NCI-H2107 (cell line): ENCODE data around the gene PCGF3.

Source experiments
- DNase-seq: peaks from one replicate; lab custom pipeline; 2025; lab: John Stamatoyannopoulos, UW

PCGF3 gene, protein sequence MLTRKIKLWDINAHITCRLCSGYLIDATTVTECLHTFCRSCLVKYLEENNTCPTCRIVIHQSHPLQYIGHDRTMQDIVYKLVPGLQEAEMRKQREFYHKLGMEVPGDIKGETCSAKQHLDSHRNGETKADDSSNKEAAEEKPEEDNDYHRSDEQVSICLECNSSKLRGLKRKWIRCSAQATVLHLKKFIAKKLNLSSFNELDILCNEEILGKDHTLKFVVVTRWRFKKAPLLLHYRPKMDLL

GRCh38 chr4:705278-706082 lies at the start of gene PCGF3:
PCGF3 (plus strand) TSS chr4:705832; CDS start chr4:733681, 27,849 bp downstream.
- peak; percentile 80 for DNase-seq

- DNase-seq: no peak
These were observed 48.9 kb upstream of the PCGF3 start for GRCh38 chr4:656436-657337.

- DNase-seq: no peak
These were observed 48.2 kb upstream of the PCGF3 start for GRCh38 chr4:657338-657833.

DNA sequence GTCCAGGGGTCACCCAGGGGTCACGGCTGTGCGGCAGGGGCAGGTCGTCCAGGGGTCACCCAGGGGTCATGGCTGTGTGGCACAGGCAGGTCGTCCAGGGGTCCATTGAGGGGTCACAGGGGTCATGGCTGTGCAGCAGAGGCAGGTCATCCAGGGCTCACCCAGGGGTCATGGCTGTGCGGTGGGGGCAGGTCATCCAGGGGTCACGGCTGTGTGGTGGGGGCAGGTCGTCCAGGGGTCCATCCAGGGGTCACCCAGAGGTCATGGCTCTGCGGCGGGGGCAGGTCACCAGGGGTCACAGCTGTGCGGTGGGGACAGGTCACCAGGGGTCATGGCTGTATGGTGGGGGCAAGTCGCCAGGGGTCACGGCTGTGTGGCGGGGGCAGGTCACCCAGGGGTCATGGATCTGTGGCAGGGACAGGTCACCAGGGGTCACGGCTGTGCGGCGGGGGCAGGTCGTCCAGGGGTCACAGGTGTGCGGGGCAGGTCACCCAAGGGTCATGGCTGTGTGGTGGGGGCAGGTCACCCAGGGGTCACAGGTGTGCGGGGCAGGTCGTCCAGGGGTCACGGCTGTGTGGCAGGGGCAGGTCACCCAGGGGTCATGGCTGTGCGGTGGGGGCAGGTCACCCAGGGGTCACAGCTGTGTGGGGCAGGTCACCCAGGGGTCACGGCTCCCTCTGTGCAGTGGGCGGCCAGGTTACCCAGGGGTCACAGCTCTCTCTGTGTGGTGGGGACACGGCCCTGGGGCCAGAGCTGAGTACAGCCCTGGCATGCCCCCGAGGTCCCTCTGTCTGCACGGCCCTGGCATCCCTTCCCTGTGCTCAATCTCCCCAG lies 47.6 kb upstream of the PCGF3 start:
- no peak for DNase-seq

- DNase-seq: no peak
These were observed 46.7 kb upstream of the PCGF3 start for GRCh38 chr4:658681-659667.

GRCh38 chr4:659851-660250 lies 45.8 kb upstream of the PCGF3 start:
- no peak for DNase-seq

- DNase-seq: no peak
These were observed 45.2 kb upstream of the PCGF3 start for GRCh38 chr4:660401-660800.

DNA sequence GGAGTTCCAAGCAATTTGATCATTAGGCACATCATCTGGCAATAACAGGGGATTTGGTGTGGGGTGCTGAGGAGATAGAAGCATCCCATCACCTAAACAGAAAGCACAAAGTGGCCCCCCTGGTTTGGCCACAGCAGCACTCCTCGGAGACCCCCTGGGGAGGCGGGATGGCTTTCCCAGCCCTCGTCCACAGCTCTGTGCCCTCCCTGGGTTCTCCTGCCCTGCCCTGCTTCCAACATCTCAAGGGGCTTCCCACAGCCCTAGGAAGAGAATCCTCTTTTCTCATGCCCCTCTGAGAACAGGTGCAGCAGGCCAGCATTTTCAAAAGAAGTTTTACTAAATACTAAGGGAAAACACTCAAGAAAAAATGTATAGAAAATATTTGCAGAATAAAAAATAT lies 44.4 kb upstream of the PCGF3 start:
- DNase-seq: no peak

- no peak for DNase-seq
These were observed 43.5 kb upstream of the PCGF3 start for GRCh38 chr4:661881-662761.

DNA sequence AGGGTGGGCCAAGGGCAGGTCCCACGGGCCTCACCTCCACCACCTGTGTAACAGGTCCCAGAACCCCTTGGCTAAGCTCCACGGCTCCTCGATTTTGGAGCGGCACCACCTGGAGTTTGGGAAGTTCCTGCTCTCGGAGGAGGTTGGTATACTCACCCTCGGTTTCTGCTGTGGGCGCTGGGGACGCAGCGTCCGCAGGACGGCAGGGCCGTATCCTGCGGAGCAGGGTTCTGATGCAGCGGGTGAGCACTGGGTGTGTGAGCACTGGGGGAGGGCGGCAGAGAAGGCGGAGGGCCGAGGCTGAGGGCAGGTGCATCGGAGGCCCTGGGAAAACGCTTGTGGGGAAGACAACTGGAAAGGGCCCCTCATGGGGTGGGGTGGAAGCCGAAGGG lies 42.6 kb upstream of the PCGF3 start:
- DNase-seq: no peak

DNA sequence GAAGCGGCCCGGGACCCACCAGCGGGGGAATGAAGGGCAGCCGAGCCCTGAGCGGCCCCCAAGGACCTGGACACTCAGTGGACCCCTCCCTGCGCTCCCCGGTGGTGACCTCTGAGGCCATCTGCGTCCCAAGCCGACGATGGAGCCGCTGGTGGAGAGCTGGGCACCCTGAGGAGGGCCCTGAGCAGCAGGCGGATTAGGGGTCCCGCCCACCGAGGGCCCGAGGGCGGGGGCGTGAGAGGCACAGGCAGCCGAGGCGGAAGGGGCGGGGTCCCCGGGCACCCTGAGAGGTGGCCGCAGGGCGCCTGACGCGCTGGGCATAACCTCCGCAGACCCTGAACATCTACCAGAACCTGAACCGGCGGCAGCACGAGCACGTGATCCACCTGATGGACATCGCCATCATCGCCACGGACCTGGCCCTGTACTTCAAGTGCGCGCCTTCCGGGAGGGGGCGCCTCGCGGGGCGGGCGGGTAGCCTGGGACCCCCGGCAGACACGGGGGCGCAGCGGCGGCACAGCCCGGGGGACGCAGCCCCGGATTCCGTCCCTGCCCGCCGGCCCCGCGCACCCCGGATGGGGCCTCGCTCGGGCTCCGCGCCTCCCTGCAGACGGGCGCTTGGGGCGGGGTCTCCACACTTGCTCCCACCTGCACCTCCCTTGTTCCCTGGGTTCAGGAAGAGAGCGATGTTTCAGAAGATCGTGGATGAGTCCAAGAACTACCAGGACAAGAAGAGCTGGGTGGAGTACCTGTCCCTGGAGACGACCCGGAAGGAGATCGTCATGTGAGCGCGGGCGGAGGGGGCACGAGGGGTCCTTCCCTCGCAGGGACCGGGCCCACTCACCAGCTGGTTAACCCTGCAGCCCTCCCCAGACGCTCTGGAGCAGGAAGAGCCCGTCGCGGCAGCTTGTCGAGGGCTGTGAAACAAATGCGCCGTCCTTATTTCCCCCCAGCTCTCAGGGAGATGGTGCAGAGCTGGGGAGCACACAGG lies 41.9 kb upstream of the PCGF3 start:
- DNase-seq: no peak

- no peak for DNase-seq
These were observed 40.9 kb upstream of the PCGF3 start for GRCh38 chr4:664713-665231.

DNA sequence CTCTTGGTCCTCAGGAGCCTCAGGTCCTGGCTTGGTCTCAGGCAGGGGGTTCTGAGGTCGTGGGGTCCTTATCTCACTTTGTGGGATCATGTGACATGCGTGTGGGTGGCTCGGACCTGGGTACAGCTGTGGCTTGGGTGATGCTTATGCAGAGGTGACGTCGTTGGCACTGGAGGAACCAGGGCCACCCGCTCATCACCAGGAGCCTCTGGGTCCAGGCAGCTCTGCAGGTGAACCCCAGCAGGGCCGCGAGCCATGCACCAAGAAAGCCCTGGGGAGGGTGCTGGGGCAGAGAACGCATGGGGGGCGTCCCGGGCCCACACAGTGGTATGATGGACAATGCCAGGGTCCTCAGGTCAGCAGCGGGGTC lies 40.3 kb upstream of the PCGF3 start:
- DNase-seq: no peak

- DNase-seq: no peak
These were observed 39.7 kb upstream of the PCGF3 start for GRCh38 chr4:665751-666435.

GRCh38 chr4:666436-666810 lies 39.2 kb upstream of the PCGF3 start:
- DNase-seq: no peak

- no peak for DNase-seq
These were observed 38.6 kb upstream of the PCGF3 start for GRCh38 chr4:666822-667544.

DNA sequence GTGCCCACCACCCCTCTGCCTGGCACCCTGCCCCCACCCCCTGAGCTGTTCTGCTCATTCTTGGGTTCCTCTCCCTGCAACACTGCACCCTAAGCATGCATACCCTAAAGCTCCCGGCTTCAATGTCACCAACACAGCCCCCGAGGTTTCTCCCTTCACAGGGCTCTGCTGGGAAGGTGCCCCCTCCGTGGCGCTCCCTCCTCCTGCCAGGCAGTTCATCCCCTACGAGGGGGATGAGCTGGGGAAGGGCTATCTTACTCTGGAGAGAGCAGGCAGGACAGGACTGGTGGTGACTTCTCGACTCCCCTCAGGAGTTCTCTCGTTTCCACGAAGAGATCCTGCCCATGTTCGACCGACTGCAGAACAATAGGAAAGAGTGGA lies 38.1 kb upstream of the PCGF3 start:
- no peak for DNase-seq
